ENCODE results near the gene LRRC14B. TPM values are rescaled to one million over a fixed set of nuclear protein-coding genes. Genes with fewer than 3 reads are reported as not detected.

The LRRC14B gene
- total and polyA plus RNA-seq, 3 donors from 2014 or later = 0.33 to 0.94 (median 0.93) TPM

- DNase-seq = no peak
Measured at GRCh38 chr5:191949-192690, 825 bp downstream of the LRRC14B start.

GRCh38 chr5:192691-192969, 1.3 kb downstream of the LRRC14B start:
- TF ChIP-seq POLR2A (IDR thresholded peaks at IDR 0.05) (no peak), CTCF (IDR thresholded peaks at IDR 0.05) (no peak)
- no peaks in the 10 kb centered on the region for H3K27me3 ChIP-seq
- no peak overlapping the region for H3K4me3 ChIP-seq
- intact Hi-C loops (cut with DNase I; ENCODE audit: low total_unique reads) = no loop called here
- no peak overlapping the region for H3K27ac ChIP-seq
- no peaks in the 10 kb centered on the region for H3K36me3 ChIP-seq (ENCODE audit: low read depth, missing control alignments)
- H3K4me1 ChIP-seq = no peaks in the 10 kb centered on the region
- no peaks in the 10 kb centered on the region for H3K9me3 ChIP-seq
- no peak for DNase-seq
- 78 to 88% methylated on average over 9 of the region's 9 CpGs for WGBS, 2 donors

More at GRCh38 chr5:191949-192690, 825 bp downstream of the LRRC14B start:
- Histone ChIP-seq H3K4me1 (no peaks in the 10 kb centered on the region), H3K27ac (no peak overlapping the region), H3K9me3 (no peaks in the 10 kb centered on the region), H3K4me3 (no peak overlapping the region), H3K27me3 (no peaks in the 10 kb centered on the region), H3K36me3 (ENCODE audit: low read depth, missing control alignments) (no peaks in the 10 kb centered on the region)
- intact Hi-C loops (cut with DNase I; ENCODE audit: low total_unique reads) = no loop called here
- TF ChIP-seq POLR2A (IDR thresholded peaks at IDR 0.05) = no peak
- 69 to 92% methylated on average over 14 to 46 of the region's 46 CpGs for WGBS, 2 donors

GRCh38 chr5:192970-193831, 1.9 kb downstream of the LRRC14B start:
- Histone ChIP-seq H3K9me3 (no peaks in the 10 kb centered on the region), H3K27ac (no peak overlapping the region), H3K4me1 (no peaks in the 10 kb centered on the region), H3K27me3 (no peaks in the 10 kb centered on the region), H3K4me3 (no peak overlapping the region), H3K36me3 (ENCODE audit: low read depth, missing control alignments) (no peaks in the 10 kb centered on the region)
- intact Hi-C loops (cut with DNase I; ENCODE audit: low total_unique reads) = no loop called here
- DNase-seq = no peak
- no peak for TF ChIP-seq CTCF (IDR thresholded peaks at IDR 0.05)
- no peak for TF ChIP-seq POLR2A (IDR thresholded peaks at IDR 0.05)
- WGBS, 2 donors = 82 to 91% methylated on average over 9 to 17 of the region's 17 CpGs

- Histone ChIP-seq H3K36me3 (ENCODE audit: low read depth, missing control alignments) (no peaks in the 10 kb centered on the region), H3K4me1 (no peaks in the 10 kb centered on the region), H3K27ac (no peak overlapping the region), H3K4me3 (no peak overlapping the region), H3K9me3 (no peaks in the 10 kb centered on the region), H3K27me3 (no peaks in the 10 kb centered on the region)
- DNase-seq = no peak
- no peak for TF ChIP-seq POLR2A (IDR thresholded peaks at IDR 0.05)
- no peak for TF ChIP-seq CTCF (IDR thresholded peaks at IDR 0.05)
- intact Hi-C loops (cut with DNase I; ENCODE audit: low total_unique reads) = no loop called here
- WGBS, 2 donors = 91 to 93% methylated on average over 15 of the region's 15 CpGs
Measured at GRCh38 chr5:194102-194501, 2.8 kb downstream of the LRRC14B start.

- intact Hi-C loops (cut with DNase I; ENCODE audit: low total_unique reads) = no loop called here
Measured at GRCh38 chr5:194603-195209, 3.4 kb downstream of the LRRC14B start.

More at GRCh38 chr5:194603-195209, 3.4 kb downstream of the LRRC14B start:
- Histone ChIP-seq H3K27me3 (no peaks in the 10 kb centered on the region), H3K36me3 (ENCODE audit: low read depth, missing control alignments) (no peaks in the 10 kb centered on the region), H3K27ac (no peak overlapping the region), H3K9me3 (no peaks in the 10 kb centered on the region), H3K4me3 (no peak overlapping the region), H3K4me1 (no peaks in the 10 kb centered on the region)
- 94 to 96% methylated on average over 20 to 36 of the region's 36 CpGs for WGBS, 2 donors
- no peak for DNase-seq
- no peak for TF ChIP-seq POLR2A (IDR thresholded peaks at IDR 0.05)
- TF ChIP-seq CTCF (IDR thresholded peaks at IDR 0.05) = no peak

All from testis (tissue), 3 donors.